Calu3 (cell line): ENCODE results near the gene WNK4. TPM values are rescaled to one million over a fixed set of nuclear protein-coding genes. Genes with fewer than 3 reads are reported as not detected.

Experiments used
- BruUV-seq: library from RNA; stranded (reverse); fragments of 400-500 nt; replicated peaks from 2 replicates; lab custom pipeline; 2021; lab: Mats Ljungman, UMichigan
- CTCF ChIA-PET: fragments of 300-600 bp; sonication (Branson Sonifier 250); formaldehyde crosslinking; loops from one replicate; lab custom pipeline; 2022; ENCODE audit warnings: antibody characterized with exemption; lab: Charles Lee
- DNase-seq: peaks from one replicate; pipeline ENCODE4 v3.0.0; 2022
- H3K27ac Mint-ChIP-seq: one replicate; pipeline ENCODE4 v1.8.0; 2022; ENCODE audit warnings: mixed read lengths; ENCODE audit not compliant: unreplicated experiment
- H3K27me3 Mint-ChIP-seq: one replicate; pipeline ENCODE4 v1.8.0; 2022; ENCODE audit warnings: mixed read lengths; ENCODE audit not compliant: unreplicated experiment
- H3K36me3 Mint-ChIP-seq: one replicate; pipeline ENCODE4 v1.8.0; 2022; ENCODE audit warnings: mild to moderate bottlenecking, moderate library complexity, mixed read lengths; ENCODE audit not compliant: insufficient read depth, unreplicated experiment
- H3K4me1 Mint-ChIP-seq: one replicate; pipeline ENCODE4 v1.8.0; 2022; ENCODE audit warnings: mild to moderate bottlenecking, low read depth, mixed read lengths; ENCODE audit not compliant: unreplicated experiment
- H3K4me3 Mint-ChIP-seq: one replicate; pipeline ENCODE4 v1.8.0; 2022; ENCODE audit warnings: mild to moderate bottlenecking, low read depth, moderate library complexity, mixed read lengths; ENCODE audit not compliant: unreplicated experiment
- H3K9me3 Mint-ChIP-seq: one replicate; pipeline ENCODE4 v1.8.0; 2022; ENCODE audit warnings: low read depth, mixed read lengths; ENCODE audit not compliant: unreplicated experiment
- CTCF ChIP-seq: fragments of 200-600 bp; IDR thresholded peaks from one replicate; pipeline ENCODE4 v1.8.0; 2022; ENCODE audit warnings: antibody characterized with exemption; ENCODE audit not compliant: unreplicated experiment
- intact Hi-C: fragments of 100-400 bp; cut with micrococcal nuclease; formaldehyde crosslinking; loops from one replicate; pipeline ENCODE4 v1.10.0; 2022; ENCODE audit not compliant: unreplicated experiment
- total RNA-seq: library from RNA; stranded (reverse); gene quantifications from 2 replicates; pipeline ENCODE4 v1.2.3, GENCODE V29; 2022

The WNK4 gene
- total RNA-seq, 1 experiment from 2014 or later, result 0.33 TPM

- no TSS peak for BruUV-seq
Observed at GRCh38 chr17:42787266-42787665, 6.9 kb downstream of the WNK4 start.

DNA sequence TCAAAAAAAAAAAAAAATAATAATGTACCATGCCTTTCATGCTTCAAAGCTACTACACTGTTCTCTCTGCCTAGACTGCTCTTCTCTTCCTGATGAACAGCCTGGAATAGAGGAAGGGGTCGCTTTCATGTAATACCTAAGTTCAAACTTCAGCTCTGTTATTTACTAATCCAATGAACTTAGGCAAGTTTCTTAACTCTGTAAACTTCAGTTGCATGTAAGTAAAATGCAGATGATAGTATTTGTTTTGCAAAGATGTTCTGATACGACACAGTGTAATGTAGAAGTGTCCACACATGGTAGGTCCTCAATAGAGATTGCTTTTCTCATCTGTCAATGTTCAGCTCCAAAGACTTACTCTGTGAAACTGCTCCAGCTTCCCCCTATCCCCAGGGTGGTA is 11.5 kb downstream of the WNK4 start:
- Mint-ChIP-seq H3K27me3 (peaks cover 45% of the 10 kb centered on the region), H3K4me1 (peaks cover 5% of the 10 kb centered on the region), H3K4me3 (no peak overlapping the region), H3K9me3 (no peaks in the 10 kb centered on the region), H3K27ac (no peak overlapping the region), H3K36me3 (peaks cover 19% of the 10 kb centered on the region)
- intact Hi-C loops, result no loop called here
- TF ChIP-seq CTCF, result no peak
- no TSS peak for BruUV-seq
- DNase-seq, result no peak
- CTCF ChIA-PET, result no interaction called here

More at GRCh38 chr17:42787266-42787665, 6.9 kb downstream of the WNK4 start:
- H3K9me3 Mint-ChIP-seq, result no peaks in the 10 kb centered on the region
- no peaks in the 10 kb centered on the region for H3K36me3 Mint-ChIP-seq
- no peak for DNase-seq
- peaks cover 9% of the 10 kb centered on the region for H3K4me1 Mint-ChIP-seq
- no peak for TF ChIP-seq CTCF
- intact Hi-C loops, result no loop called here
- CTCF ChIA-PET, result interaction anchor here (0.6 to 0.9 kb wide), 2 partner anchors 24 to 29 kb away, joined by 4 to 5 read pairs; no protein-coding TSS in a partner anchor
- no peak overlapping the region for H3K27ac Mint-ChIP-seq
- H3K4me3 Mint-ChIP-seq, result no peak overlapping the region
- H3K27me3 Mint-ChIP-seq, result peaks cover 89% of the 10 kb centered on the region

DNA sequence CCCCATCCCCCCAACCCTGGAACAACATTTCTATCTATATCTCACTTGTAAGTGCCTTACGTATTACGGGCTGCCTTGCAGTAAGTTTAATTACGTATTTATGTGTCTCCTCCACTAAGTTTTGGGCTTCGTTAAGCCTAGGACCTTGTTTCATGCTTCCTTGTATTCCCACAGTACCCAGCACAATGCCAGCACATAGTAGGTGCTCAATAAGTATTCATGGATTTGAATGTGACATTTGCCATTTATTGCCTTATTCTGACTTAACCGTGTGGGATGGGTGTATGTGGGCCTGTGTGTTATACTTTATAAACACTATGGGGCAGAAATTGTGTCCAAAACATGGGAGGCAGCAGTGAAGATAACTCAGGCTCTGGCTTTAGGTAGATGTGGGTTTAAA is 12.1 kb downstream of the WNK4 start:
- Mint-ChIP-seq H3K4me1 (peaks cover 11% of the 10 kb centered on the region), H3K27me3 (peaks cover 39% of the 10 kb centered on the region), H3K27ac (no peak overlapping the region), H3K4me3 (no peak overlapping the region), H3K36me3 (peaks cover 22% of the 10 kb centered on the region), H3K9me3 (no peaks in the 10 kb centered on the region)
- CTCF ChIA-PET, result no interaction called here
- no TSS peak for BruUV-seq
- TF ChIP-seq CTCF, result no peak
- intact Hi-C loops, result no loop called here
- DNase-seq, result no peak

GRCh38 chr17:42795061-42795460 is 14.7 kb downstream of the WNK4 start:
- intact Hi-C loops, result no loop called here
- Mint-ChIP-seq H3K27ac (no peak overlapping the region), H3K9me3 (no peaks in the 10 kb centered on the region), H3K27me3 (peaks cover 20% of the 10 kb centered on the region), H3K4me3 (no peak overlapping the region), H3K36me3 (peaks cover 36% of the 10 kb centered on the region), H3K4me1 (peaks cover 21% of the 10 kb centered on the region)
- no TSS peak for BruUV-seq
- CTCF ChIA-PET, result no interaction called here
- no peak for DNase-seq
- TF ChIP-seq CTCF, result no peak
